ENCODE results near the gene C11orf91.

- TF ChIP-seq, protein P1, sequence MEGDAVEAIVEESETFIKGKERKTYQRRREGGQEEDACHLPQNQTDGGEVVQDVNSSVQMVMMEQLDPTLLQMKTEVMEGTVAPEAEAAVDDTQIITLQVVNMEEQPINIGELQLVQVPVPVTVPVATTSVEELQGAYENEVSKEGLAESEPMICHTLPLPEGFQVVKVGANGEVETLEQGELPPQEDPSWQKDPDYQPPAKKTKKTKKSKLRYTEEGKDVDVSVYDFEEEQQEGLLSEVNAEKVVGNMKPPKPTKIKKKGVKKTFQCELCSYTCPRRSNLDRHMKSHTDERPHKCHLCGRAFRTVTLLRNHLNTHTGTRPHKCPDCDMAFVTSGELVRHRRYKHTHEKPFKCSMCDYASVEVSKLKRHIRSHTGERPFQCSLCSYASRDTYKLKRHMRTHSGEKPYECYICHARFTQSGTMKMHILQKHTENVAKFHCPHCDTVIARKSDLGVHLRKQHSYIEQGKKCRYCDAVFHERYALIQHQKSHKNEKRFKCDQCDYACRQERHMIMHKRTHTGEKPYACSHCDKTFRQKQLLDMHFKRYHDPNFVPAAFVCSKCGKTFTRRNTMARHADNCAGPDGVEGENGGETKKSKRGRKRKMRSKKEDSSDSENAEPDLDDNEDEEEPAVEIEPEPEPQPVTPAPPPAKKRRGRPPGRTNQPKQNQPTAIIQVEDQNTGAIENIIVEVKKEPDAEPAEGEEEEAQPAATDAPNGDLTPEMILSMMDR (IDR thresholded peaks at IDR 0.05): no peak
- TF ChIP-seq POLR2A (IDR thresholded peaks at IDR 0.05): no peak
These were observed 31.3 kb upstream of the C11orf91 start for GRCh38 chr11:33731723-33732531.
